Hematopoietic multipotent progenitor cell (in vitro differentiated cells): ENCODE data around the gene ADAMTS7. TPM values are rescaled to one million over a fixed set of nuclear protein-coding genes. Genes with fewer than 3 reads are reported as not detected.
A peak's percentile ranks its signal among the peaks of the same experiment; 100 is the strongest.
"Not testable (repeated sequence)": the region's sequence is repeated elsewhere in the genome, so short reads cannot be mapped to it uniquely, and the experiment has no call there.

ENCODE experiments used
- DNase-seq, 3 donors: peaks; one replicate each; pipeline ENCODE4 v3.0.0-alpha.2; 2011 to 2015; ENCODE audit warnings: low read depth in 2 of 3, low spot score in 2 of 3
- total RNA-seq: library from RNA; depleted of rRNA; stranded (reverse); fragments of >200 nt; gene quantifications from one replicate; pipeline ENCODE4 v1.2.3, GENCODE V29; 2012

ADAMTS7 gene, protein sequence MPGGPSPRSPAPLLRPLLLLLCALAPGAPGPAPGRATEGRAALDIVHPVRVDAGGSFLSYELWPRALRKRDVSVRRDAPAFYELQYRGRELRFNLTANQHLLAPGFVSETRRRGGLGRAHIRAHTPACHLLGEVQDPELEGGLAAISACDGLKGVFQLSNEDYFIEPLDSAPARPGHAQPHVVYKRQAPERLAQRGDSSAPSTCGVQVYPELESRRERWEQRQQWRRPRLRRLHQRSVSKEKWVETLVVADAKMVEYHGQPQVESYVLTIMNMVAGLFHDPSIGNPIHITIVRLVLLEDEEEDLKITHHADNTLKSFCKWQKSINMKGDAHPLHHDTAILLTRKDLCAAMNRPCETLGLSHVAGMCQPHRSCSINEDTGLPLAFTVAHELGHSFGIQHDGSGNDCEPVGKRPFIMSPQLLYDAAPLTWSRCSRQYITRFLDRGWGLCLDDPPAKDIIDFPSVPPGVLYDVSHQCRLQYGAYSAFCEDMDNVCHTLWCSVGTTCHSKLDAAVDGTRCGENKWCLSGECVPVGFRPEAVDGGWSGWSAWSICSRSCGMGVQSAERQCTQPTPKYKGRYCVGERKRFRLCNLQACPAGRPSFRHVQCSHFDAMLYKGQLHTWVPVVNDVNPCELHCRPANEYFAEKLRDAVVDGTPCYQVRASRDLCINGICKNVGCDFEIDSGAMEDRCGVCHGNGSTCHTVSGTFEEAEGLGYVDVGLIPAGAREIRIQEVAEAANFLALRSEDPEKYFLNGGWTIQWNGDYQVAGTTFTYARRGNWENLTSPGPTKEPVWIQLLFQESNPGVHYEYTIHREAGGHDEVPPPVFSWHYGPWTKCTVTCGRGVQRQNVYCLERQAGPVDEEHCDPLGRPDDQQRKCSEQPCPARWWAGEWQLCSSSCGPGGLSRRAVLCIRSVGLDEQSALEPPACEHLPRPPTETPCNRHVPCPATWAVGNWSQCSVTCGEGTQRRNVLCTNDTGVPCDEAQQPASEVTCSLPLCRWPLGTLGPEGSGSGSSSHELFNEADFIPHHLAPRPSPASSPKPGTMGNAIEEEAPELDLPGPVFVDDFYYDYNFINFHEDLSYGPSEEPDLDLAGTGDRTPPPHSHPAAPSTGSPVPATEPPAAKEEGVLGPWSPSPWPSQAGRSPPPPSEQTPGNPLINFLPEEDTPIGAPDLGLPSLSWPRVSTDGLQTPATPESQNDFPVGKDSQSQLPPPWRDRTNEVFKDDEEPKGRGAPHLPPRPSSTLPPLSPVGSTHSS (N-terminal part only)
- total RNA-seq, result 0.27 TPM

- DNase-seq, result peak in 2 of 3 donors; percentile 49 to 59
These were observed at the start of gene ADAMTS7 for GRCh38 chr15:78811124-78811824. Gene ADAMTS7 (minus strand): TSS chr15:78811464. CDS start chr15:78811220, 244 bp downstream.

DNA sequence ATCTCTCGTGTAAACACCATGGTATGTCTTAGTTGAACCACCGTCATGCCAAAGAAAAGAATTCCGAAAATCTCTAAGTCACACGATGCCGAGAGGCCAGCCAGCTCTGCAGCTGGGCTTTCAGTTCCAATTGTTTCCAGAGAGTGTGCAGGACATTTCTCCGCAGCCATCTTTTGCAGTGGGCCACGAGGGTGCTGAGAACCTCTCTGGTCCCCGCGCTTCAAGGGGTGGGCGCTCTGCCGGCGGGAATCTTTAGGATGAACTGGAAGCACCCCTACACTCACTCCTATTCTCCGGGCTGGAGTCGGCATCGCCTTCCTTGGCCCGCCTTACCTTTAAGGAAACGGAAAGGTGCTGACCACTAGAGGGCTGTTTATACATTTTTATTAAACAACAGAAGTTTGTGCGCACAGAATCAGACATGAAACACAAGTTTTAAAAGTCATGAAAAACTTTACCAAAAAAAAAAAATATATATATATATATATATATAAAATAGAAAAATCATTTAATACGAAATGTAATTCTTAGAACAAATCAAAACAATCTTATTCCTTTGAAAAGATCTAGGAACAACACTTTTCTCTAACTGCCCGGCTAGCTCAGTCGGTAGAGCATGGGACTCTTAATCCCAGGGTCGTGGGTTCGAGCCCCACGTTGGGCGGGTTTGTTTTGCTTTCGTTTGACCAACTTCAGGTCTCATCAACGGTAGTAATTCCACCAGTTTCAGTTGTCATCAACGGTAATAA, 48.9 kb upstream of the ADAMTS7 start:
- peak in 2 of 3 donors; percentile 61 to 87 for DNase-seq

DNA sequence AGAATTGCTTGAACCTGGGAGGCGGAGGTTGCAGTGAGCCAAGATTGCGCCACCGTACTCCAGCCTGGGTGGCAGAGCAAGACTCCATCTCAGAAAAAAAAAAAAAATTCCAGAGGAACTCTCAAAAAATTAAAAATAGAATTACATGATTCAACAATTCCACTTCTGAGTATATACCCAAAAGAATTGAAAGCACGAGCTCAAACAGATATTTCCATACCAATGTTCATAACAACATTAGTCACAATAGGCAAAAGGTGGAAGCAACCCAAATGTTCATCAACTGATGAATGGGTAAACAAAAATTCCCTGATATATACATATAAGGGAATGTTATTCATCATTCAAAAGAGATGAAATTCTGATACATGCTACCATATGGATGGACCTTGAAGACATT, 44.5 kb upstream of the ADAMTS7 start:
- no peak for DNase-seq

- DNase-seq, result no peak
These were observed 43.6 kb upstream of the ADAMTS7 start for GRCh38 chr15:78854833-78855372.

DNA sequence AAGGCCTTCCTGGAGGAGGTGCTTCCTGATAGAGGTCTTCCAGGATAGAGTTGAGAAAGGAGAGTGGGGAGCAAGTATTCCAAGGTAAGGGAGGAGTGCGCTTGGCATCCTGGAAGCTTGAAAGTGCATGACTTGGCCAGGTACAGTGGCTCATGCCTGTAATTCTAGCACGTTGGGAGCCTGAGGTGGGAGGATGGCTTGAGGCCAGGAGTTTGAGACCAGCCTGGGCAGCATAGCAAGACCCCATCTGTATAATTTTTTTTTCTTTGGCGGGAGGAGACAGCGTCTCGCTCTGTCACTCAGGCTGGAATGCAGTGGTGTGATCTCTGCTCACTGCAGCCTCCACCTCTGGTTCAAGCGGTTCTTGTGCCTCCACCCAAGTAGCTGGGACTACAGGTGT, 42.2 kb upstream of the ADAMTS7 start:
- DNase-seq, result no peak

DNA sequence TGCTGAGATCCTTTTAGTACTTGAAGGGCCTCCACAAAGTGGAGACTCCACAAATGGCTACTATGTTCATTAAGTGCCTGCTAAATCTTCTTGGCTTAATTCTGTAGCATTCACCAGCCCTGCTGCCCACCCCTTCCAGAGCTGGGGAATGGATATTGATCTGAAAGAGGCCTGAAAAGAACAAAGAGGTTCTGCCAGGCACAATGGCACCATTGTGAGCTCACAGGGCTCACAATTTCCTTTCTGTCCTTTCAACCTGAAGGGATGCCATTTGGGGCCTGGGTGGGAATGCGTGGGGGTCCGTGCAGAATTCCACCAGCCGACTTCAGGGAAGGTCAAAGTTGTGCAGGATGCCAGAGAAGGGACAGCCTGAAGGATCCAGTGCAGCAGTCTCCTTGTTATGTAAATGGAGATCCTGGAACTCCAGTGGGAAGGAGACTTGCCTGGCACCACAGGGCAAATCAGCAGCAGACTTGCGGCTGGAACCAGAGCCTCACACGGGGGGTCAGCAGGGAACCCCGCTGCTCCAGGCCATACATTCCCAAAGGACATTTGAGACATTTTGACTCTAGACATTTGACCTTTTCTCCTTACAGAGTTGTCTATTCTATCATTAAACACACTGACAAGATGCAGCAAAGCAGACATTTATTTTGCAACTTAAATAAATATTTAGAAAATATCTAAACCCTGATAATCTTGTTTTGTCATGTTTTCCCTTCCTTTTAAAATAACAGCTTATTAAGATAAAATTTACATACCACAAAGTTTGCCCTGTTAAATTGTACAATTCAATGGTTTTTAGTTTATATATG, 39.9 kb upstream of the ADAMTS7 start:
- no peak for DNase-seq

- no peak for DNase-seq
These were observed 39.1 kb upstream of the ADAMTS7 start for GRCh38 chr15:78850352-78850751.

DNA sequence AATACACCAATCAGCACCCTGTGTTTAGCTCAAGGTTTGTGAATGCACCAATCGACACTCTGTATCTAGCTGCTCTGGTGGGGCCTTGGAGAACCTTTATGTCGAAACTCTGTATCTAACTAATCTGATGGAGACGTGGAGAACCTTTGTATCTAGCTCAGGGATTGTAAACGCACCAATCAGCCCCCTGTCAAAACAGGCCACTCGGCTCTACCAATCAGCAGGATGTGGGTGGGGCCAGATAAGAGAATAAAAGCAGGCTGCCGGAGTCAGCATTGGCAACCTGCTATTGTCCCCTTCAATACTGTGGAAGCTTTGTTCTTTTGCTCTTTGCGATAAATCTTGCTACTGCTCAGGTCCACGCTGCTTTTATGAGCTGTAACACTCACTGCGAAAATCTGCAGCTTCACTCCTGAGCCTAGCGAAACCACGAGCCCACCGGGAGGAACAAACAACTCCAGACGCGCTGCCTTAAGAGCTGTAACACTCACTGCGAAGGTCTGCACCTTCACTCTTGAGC, 36.2 kb upstream of the ADAMTS7 start:
- not testable (repeated sequence) for DNase-seq

GRCh38 chr15:78846906-78847305, 35.6 kb upstream of the ADAMTS7 start:
- not testable (repeated sequence) for DNase-seq

DNA sequence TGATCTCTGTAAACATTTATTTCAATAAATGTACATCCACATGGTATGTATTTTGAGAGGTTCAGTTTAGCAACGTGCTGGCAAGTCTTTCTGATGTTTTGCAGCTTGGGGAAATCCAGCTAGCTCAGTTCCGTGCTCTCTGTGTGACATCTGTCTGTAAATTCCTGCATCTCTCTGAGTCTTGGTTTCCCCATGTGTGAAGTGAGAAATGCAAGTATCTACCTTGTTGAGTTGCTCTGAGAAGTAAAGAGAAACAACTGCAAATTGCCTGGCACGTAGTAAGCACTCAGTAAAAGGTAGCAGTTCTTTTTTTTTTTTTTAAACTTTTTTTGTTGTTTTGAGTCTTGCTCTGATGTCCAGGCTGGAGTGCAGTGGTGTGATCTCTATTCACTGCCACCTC, 31.3 kb upstream of the ADAMTS7 start:
- no peak for DNase-seq

- no peak for DNase-seq
These were observed 30.6 kb upstream of the ADAMTS7 start for GRCh38 chr15:78841891-78842290.

- DNase-seq, result no peak
These were observed 30.1 kb upstream of the ADAMTS7 start for GRCh38 chr15:78841376-78841706.

- peak in 1 of 3 donors; percentile 7 for DNase-seq
These were observed 29.6 kb upstream of the ADAMTS7 start for GRCh38 chr15:78840661-78841375.

DNA sequence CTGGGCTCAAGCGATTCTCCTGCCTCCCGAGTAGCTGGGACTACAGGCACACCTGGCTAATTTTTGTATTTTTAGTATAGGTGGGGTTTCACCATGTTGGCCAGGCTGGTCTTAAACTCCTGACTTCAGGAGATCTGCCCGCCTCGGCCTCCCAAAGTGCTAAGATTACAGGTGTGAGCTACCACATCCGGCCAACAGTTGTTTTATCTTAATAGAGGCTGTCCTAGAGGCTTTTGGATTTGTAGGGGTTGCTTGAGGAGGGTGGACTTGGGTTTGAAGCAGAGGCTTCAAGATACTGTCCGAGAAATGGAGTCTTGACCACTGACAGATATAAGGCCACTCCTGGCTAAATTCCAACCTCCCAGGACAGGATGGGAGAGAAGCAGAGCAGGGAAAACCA, 27.9 kb upstream of the ADAMTS7 start:
- DNase-seq, result not testable (repeated sequence)

GRCh38 chr15:78838489-78838888, 27.2 kb upstream of the ADAMTS7 start:
- no peak for DNase-seq

GRCh38 chr15:78837543-78837942, 26.3 kb upstream of the ADAMTS7 start:
- no peak for DNase-seq

GRCh38 chr15:78837131-78837530, 25.9 kb upstream of the ADAMTS7 start:
- DNase-seq, result no peak

GRCh38 chr15:78836333-78836732, 25.1 kb upstream of the ADAMTS7 start:
- no peak for DNase-seq
